Neural progenitor cell (in vitro differentiated cells): Measurements from ENCODE around the gene CYFIP2.

Experiments
- EZH2 ChIP-seq: fragments of 200-600 bp; sonication (generic); IDR thresholded peaks from 2 replicates; pipeline ENCODE4 v1.6.1; 2017; ENCODE audit warnings: antibody characterized with exemption, mild to moderate bottlenecking, moderate library complexity
- TF ChIP-seq, protein P1 (sequence below): fragments of 200-600 bp; sonication (generic); IDR thresholded peaks from 2 replicates; pipeline ENCODE4 v1.5.1; 2017; ENCODE audit warnings: antibody characterized with exemption, mild to moderate bottlenecking

DNA sequence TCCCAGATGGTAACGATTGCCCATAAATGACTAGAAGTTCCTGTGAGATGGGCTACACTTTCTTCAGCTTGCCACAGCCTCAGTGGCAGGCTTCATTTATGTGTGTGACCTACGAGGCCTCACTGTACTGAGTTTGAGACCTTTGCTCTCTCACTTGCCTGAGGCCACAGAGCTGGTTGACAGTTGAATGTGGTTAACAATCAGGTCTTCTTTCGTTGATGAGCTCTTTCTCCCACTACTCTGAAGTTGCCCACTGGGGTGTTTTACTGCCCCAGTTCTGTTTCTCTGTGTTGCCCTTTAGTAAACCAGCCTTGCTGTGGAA lies 70.5 kb downstream of the CYFIP2 start:
- TF ChIP-seq, protein P1, sequence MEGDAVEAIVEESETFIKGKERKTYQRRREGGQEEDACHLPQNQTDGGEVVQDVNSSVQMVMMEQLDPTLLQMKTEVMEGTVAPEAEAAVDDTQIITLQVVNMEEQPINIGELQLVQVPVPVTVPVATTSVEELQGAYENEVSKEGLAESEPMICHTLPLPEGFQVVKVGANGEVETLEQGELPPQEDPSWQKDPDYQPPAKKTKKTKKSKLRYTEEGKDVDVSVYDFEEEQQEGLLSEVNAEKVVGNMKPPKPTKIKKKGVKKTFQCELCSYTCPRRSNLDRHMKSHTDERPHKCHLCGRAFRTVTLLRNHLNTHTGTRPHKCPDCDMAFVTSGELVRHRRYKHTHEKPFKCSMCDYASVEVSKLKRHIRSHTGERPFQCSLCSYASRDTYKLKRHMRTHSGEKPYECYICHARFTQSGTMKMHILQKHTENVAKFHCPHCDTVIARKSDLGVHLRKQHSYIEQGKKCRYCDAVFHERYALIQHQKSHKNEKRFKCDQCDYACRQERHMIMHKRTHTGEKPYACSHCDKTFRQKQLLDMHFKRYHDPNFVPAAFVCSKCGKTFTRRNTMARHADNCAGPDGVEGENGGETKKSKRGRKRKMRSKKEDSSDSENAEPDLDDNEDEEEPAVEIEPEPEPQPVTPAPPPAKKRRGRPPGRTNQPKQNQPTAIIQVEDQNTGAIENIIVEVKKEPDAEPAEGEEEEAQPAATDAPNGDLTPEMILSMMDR: no peak
- TF ChIP-seq EZH2: no peak
